Activated T-helper 17 cell treated with anti-CD3 and anti-CD28 coated beads, Interleukin-2, amount 50 U/mL, for 72 hours (primary cell): ENCODE data around the gene RTP3. TPM values are rescaled to one million over a fixed set of nuclear protein-coding genes. Genes with fewer than 3 reads are reported as not detected.

Experiments used
- ATAC-seq: fragments of 150-1000 bp; cut with Tn5 transposase; replicated peaks from 2 replicates; pipeline ENCODE4 v1.10.0; 2021; ENCODE audit warnings: mild to moderate bottlenecking, moderate library complexity
- H3K27ac Mint-ChIP-seq: one replicate; pipeline ENCODE4 v1.8.0; 2022; ENCODE audit warnings: mixed read lengths
- H3K27me3 Mint-ChIP-seq: one replicate; pipeline ENCODE4 v1.8.0; 2022; ENCODE audit warnings: mixed read lengths
- H3K36me3 Mint-ChIP-seq: one replicate; pipeline ENCODE4 v1.8.0; 2022; ENCODE audit warnings: low read depth, mild to moderate bottlenecking, mixed read lengths
- H3K4me1 Mint-ChIP-seq: one replicate; pipeline ENCODE4 v1.8.0; 2022; ENCODE audit warnings: mixed read lengths
- H3K4me3 Mint-ChIP-seq: one replicate; pipeline ENCODE4 v1.8.0; 2022; ENCODE audit warnings: mild to moderate bottlenecking, mixed read lengths
- H3K9me3 Mint-ChIP-seq: one replicate; pipeline ENCODE4 v1.8.0; 2022; ENCODE audit warnings: mixed read lengths
- total RNA-seq, 2 donors: library from RNA; stranded (reverse); gene quantifications; one replicate each; pipeline ENCODE4 v1.2.3, GENCODE V29; 2022

RTP3 gene
- total RNA-seq, 2 donors from 2014 or later: not detected

DNA sequence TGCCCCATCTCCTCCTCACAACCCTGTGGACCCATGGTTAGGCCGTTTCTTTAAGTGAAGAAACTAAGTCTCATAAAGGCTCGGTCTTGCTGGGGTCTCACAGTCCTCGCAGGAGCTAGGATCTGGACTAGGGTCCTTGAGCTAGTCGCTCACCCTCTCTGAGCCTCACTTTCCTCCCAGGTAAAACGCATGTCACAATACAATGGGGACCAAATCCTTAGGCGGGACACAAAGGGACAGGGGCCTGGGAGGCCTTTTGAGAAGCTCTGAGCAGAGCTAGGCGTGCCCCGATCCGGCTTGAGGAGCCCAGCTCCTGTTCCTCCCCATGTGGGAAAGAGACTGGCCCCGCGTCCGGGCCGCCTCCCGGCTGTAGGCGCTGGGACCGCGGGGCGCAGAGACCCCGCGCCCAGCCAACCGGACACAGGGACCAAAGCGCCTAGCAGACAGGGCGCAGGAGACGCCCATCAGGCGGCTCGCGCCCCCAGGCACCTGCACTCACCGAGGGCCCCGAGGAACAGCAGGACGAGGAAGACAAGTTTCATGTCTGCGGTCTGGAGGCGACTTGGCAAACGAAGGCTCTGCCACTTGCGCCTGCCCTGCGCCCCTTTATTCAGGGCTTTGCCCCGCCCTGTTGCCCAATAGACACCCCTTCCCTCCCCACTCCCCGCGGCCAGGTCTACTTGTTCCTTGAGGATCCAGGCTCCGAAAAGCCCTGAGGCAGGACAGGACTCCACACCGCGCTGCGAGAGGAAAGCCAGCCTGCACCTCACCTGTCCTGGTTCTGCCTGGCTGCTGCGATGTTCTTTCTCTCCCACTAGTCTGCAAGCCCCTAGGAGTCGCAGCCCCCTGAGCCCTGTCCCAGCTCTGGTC is 33.2 kb upstream of the RTP3 start, which contains the start of gene LTF:
TSS of gene LTF (minus strand) at position 580 of the 870 bp plus-strand sequence. CDS start at position 542, 38 bp downstream.
- Mint-ChIP-seq H3K4me3 (no peak within 1 kb of the TSS), H3K9me3 (no peaks in the 10 kb centered on the region), H3K27me3 (peaks cover 48% of the 10 kb centered on the region), H3K36me3 (no peaks in the 10 kb centered on the region), H3K27ac (no peak within 1 kb of the TSS), H3K4me1 (no peaks in the 10 kb centered on the region)
- no peak for ATAC-seq

DNA sequence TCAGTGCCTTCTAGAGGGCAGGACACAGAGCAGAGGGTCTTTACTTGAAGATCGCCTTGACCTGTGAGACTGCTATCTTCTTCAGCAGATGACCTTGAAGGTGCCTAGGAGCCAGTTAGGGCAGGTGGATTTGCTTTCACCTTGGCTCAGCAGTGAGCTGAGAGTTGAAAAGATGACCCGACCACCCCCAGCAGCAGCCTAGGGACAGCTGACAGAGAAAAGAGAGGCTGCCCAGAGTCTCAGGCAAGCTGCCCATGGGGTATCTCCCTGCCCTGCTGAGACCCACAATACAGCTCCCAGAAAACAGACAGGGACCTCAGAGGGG is 32.6 kb upstream of the RTP3 start:
- no peak overlapping the region for H3K4me3 Mint-ChIP-seq
- ATAC-seq: no peak
- peaks cover 42% of the 10 kb centered on the region for H3K27me3 Mint-ChIP-seq
- no peak overlapping the region for H3K27ac Mint-ChIP-seq
- no peaks in the 10 kb centered on the region for H3K36me3 Mint-ChIP-seq
- H3K4me1 Mint-ChIP-seq: no peaks in the 10 kb centered on the region
- H3K9me3 Mint-ChIP-seq: no peaks in the 10 kb centered on the region

- ATAC-seq: no peak
- Mint-ChIP-seq H3K4me3 (no peak overlapping the region), H3K36me3 (no peaks in the 10 kb centered on the region), H3K4me1 (no peaks in the 10 kb centered on the region), H3K9me3 (no peaks in the 10 kb centered on the region), H3K27ac (no peak overlapping the region), H3K27me3 (peaks cover 37% of the 10 kb centered on the region)
These were observed 31.5 kb upstream of the RTP3 start for GRCh38 chr3:46466273-46466672.

DNA sequence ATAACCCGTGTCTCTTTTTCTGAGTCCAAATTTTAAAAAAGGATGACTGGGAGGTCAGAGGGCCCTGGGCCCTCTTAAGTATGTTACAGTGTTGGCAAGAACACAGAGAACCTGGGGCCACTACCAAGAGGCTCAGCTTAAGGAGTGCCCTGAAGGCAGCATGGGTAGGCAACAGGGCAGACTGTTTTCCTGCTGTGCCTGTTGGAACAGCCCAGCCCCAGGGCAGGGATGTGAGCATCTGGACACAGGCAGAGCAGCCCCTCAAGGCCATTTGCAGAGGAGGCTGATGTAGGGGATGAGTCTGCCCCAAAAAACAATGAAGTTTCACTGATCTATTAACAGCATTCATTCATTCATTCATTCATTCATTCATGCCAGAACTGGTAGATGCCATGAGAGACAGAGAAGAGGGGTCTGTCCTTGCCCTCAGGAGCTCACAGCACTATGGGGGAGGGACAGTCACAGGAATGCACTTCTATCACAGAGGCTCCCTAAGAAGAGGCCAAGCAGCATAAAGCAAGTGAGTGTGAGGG is 30.8 kb upstream of the RTP3 start:
- ATAC-seq: no peak
- H3K36me3 Mint-ChIP-seq: no peaks in the 10 kb centered on the region
- no peaks in the 10 kb centered on the region for H3K4me1 Mint-ChIP-seq
- no peak overlapping the region for H3K4me3 Mint-ChIP-seq
- peaks cover 33% of the 10 kb centered on the region for H3K27me3 Mint-ChIP-seq
- no peaks in the 10 kb centered on the region for H3K9me3 Mint-ChIP-seq
- no peak overlapping the region for H3K27ac Mint-ChIP-seq

- H3K36me3 Mint-ChIP-seq: no peaks in the 10 kb centered on the region
- H3K27ac Mint-ChIP-seq: no peak overlapping the region
- ATAC-seq: no peak
- no peaks in the 10 kb centered on the region for H3K9me3 Mint-ChIP-seq
- peaks cover 28% of the 10 kb centered on the region for H3K27me3 Mint-ChIP-seq
- no peaks in the 10 kb centered on the region for H3K4me1 Mint-ChIP-seq
- H3K4me3 Mint-ChIP-seq: no peak overlapping the region
These were observed 30.2 kb upstream of the RTP3 start for GRCh38 chr3:46467562-46467961.

DNA sequence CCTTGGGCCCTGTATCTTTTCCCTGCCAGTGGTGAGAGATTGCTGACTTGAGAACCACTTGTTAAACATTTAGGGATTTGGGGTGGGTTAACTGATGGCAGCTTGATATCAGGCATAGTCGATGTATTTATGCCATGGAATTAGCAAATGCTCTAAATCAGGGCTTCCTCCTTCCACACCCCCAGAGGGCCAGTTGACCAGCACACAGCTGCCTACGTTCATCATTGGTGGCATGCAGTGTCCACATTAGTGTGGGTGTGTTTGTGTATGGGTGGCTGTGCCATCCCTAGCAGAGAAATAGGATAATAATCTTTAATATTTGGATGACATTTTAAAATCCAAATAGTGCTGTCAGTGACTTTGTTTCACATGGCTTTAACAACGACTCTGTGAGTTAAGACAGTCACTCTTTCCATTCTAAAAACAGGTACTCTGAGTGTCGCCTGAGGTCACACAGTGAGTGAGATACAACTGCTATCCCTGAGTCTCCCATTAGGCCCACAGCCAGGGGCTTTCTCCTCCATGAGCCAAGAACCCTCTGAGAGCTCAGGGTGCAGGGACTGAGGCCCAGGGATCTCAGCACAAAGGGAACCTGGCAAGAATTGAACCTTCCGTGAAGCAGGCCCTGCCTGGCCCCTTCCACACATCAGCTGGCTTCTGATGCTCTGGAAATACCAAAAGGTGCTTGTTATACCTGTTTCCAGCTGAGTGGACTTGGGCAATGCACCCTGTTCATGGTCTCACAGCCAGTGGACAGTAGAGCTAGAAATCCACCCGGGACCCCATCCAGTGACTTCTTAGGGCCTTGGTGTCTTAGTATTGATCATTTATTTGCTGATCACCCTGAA is 28.8 kb upstream of the RTP3 start:
- peaks cover 24% of the 10 kb centered on the region for H3K27me3 Mint-ChIP-seq
- no peak for ATAC-seq
- no peaks in the 10 kb centered on the region for H3K36me3 Mint-ChIP-seq
- H3K4me3 Mint-ChIP-seq: no peak overlapping the region
- no peaks in the 10 kb centered on the region for H3K9me3 Mint-ChIP-seq
- H3K27ac Mint-ChIP-seq: no peak overlapping the region
- no peaks in the 10 kb centered on the region for H3K4me1 Mint-ChIP-seq

- Mint-ChIP-seq H3K27me3 (peaks cover 21% of the 10 kb centered on the region), H3K4me1 (no peaks in the 10 kb centered on the region), H3K27ac (no peak overlapping the region), H3K36me3 (no peaks in the 10 kb centered on the region), H3K9me3 (peaks cover 3% of the 10 kb centered on the region), H3K4me3 (no peak overlapping the region)
- ATAC-seq: no peak
These were observed 28.0 kb upstream of the RTP3 start for GRCh38 chr3:46469680-46470357.

- no peaks in the 10 kb centered on the region for H3K4me1 Mint-ChIP-seq
- H3K9me3 Mint-ChIP-seq: peaks cover 3% of the 10 kb centered on the region
- no peak overlapping the region for H3K4me3 Mint-ChIP-seq
- no peaks in the 10 kb centered on the region for H3K36me3 Mint-ChIP-seq
- H3K27ac Mint-ChIP-seq: no peak overlapping the region
- peaks cover 14% of the 10 kb centered on the region for H3K27me3 Mint-ChIP-seq
- no peak for ATAC-seq
These were observed 26.9 kb upstream of the RTP3 start for GRCh38 chr3:46470831-46471230.

- H3K27me3 Mint-ChIP-seq: peaks cover 14% of the 10 kb centered on the region
- H3K4me3 Mint-ChIP-seq: no peak overlapping the region
- no peak overlapping the region for H3K27ac Mint-ChIP-seq
- H3K9me3 Mint-ChIP-seq: peaks cover 3% of the 10 kb centered on the region
- H3K4me1 Mint-ChIP-seq: no peaks in the 10 kb centered on the region
- H3K36me3 Mint-ChIP-seq: no peaks in the 10 kb centered on the region
- ATAC-seq: no peak
These were observed 26.3 kb upstream of the RTP3 start for GRCh38 chr3:46471371-46471914.

GRCh38 chr3:46472736-46473135 is 25.0 kb upstream of the RTP3 start:
- H3K9me3 Mint-ChIP-seq: peaks cover 3% of the 10 kb centered on the region
- no peaks in the 10 kb centered on the region for H3K36me3 Mint-ChIP-seq
- H3K27ac Mint-ChIP-seq: no peak overlapping the region
- peaks cover 19% of the 10 kb centered on the region for H3K27me3 Mint-ChIP-seq
- no peak for ATAC-seq
- H3K4me3 Mint-ChIP-seq: no peak overlapping the region
- no peaks in the 10 kb centered on the region for H3K4me1 Mint-ChIP-seq

- Mint-ChIP-seq H3K4me3 (no peak overlapping the region), H3K4me1 (no peaks in the 10 kb centered on the region), H3K36me3 (no peaks in the 10 kb centered on the region), H3K27me3 (peaks cover 33% of the 10 kb centered on the region), H3K9me3 (peaks cover 3% of the 10 kb centered on the region), H3K27ac (no peak overlapping the region)
- no peak for ATAC-seq
These were observed 20.6 kb upstream of the RTP3 start for GRCh38 chr3:46477145-46477544.

GRCh38 chr3:46477756-46478155 is 20.0 kb upstream of the RTP3 start:
- Mint-ChIP-seq H3K4me3 (no peak overlapping the region), H3K9me3 (peaks cover 3% of the 10 kb centered on the region), H3K27ac (no peak overlapping the region), H3K27me3 (peaks cover 32% of the 10 kb centered on the region), H3K36me3 (no peaks in the 10 kb centered on the region), H3K4me1 (no peaks in the 10 kb centered on the region)
- ATAC-seq: no peak

GRCh38 chr3:46478341-46478740 is 19.4 kb upstream of the RTP3 start:
- no peaks in the 10 kb centered on the region for H3K36me3 Mint-ChIP-seq
- H3K4me1 Mint-ChIP-seq: no peaks in the 10 kb centered on the region
- no peak for ATAC-seq
- peaks cover 27% of the 10 kb centered on the region for H3K27me3 Mint-ChIP-seq
- peaks cover 3% of the 10 kb centered on the region for H3K9me3 Mint-ChIP-seq
- H3K27ac Mint-ChIP-seq: no peak overlapping the region
- H3K4me3 Mint-ChIP-seq: no peak overlapping the region

DNA sequence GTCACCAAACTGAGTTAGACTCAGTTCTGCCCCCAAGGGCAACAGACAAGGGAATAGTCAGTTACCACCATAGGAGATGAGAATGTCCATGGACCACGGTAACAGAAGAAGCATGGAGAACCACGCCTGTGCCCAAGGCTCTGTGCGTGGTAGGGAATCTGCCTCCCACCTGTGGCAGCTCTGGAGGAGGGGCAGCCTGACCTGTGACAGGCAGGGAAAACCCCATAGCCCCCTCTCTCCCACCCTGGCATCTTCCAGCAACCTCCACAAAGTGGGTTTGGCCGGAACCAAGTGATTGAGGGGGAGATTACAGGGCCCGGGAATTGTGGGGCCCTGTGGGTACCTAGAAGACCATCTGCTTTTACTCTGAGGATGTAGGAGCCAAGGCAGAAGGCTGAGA is 18.8 kb upstream of the RTP3 start:
- H3K36me3 Mint-ChIP-seq: no peaks in the 10 kb centered on the region
- no peak for ATAC-seq
- H3K27me3 Mint-ChIP-seq: peaks cover 27% of the 10 kb centered on the region
- no peaks in the 10 kb centered on the region for H3K4me1 Mint-ChIP-seq
- no peak overlapping the region for H3K4me3 Mint-ChIP-seq
- H3K27ac Mint-ChIP-seq: no peak overlapping the region
- H3K9me3 Mint-ChIP-seq: peaks cover 3% of the 10 kb centered on the region
